PC-3 (cell line): ENCODE data around the gene ULK3. TPM values are rescaled to one million over a fixed set of nuclear protein-coding genes. Genes with fewer than 3 reads are reported as not detected.
A peak's percentile ranks its signal among the peaks of the same experiment; 100 is the strongest.

Experiments
- ATAC-seq: fragments of 200-7000 bp; cut with Tn5 transposase; 2 replicates; pipeline ENCODE4 v1.9.1; 2020; ENCODE audit warnings: mild to moderate bottlenecking, moderate library complexity
- BruUV-seq: library from RNA; stranded (reverse); fragments of 400-500 nt; replicated peaks from 2 replicates; lab custom pipeline; 2021; lab: Mats Ljungman, UMichigan
- CTCF ChIA-PET: fragments of 300-600 bp; sonication (Branson Sonifier 250); formaldehyde crosslinking; loops from one replicate; lab custom pipeline; 2022; ENCODE audit warnings: antibody characterized with exemption; lab: Charles Lee
- POLR2A ChIA-PET: fragments of 300-600 bp; sonication (Branson Sonifier 250); formaldehyde crosslinking; loops from one replicate; lab custom pipeline; 2022; ENCODE audit warnings: antibody characterized with exemption; ENCODE audit not compliant: unreplicated experiment; lab: Charles Lee
- DNase-seq: peaks from one replicate; pipeline ENCODE4 v3.0.0-alpha.2; 2015
- H2AFZ ChIP-seq: fragments of 300-600 bp; sonication (generic); 2 replicates; pipeline ENCODE4 v1.6.0; 2016; ENCODE audit warnings: antibody characterized with exemption, low read length
- H3F3A ChIP-seq: fragments of 300-600 bp; sonication (generic); one replicate; pipeline ENCODE4 v1.6.0; 2017; ENCODE audit warnings: antibody characterized with exemption, low read length, control low read depth, mild to moderate bottlenecking; ENCODE audit not compliant: unreplicated experiment
- H3K27ac ChIP-seq: fragments of 300-600 bp; sonication (generic); 2 replicates; pipeline ENCODE4 v1.5.1; 2016; ENCODE audit warnings: mild to moderate bottlenecking, low read length
- H3K27me3 ChIP-seq: fragments of 300-600 bp; sonication (generic); 2 replicates; pipeline ENCODE4 v1.6.1; 2016; ENCODE audit warnings: low read length, mixed read lengths
- H3K36me3 ChIP-seq: fragments of 300-600 bp; sonication (generic); 2 replicates; pipeline ENCODE4 v1.6.1; 2016; ENCODE audit warnings: low read depth, mixed run types, low read length, mixed read lengths
- H3K4me1 ChIP-seq: fragments of 300-600 bp; sonication (generic); 2 replicates; pipeline ENCODE4 v1.5.1; 2016; ENCODE audit warnings: low read length; ENCODE audit not compliant: insufficient read depth
- H3K4me2 ChIP-seq: fragments of 300-600 bp; sonication (generic); 2 replicates; pipeline ENCODE4 v1.6.0; 2016; ENCODE audit warnings: low read length
- H3K4me3 ChIP-seq: fragments of 300-600 bp; sonication (generic); 2 replicates; pipeline ENCODE4 v1.5.1; 2016; ENCODE audit warnings: mild to moderate bottlenecking, low read length, mixed read lengths
- H3K79me2 ChIP-seq: fragments of 300-600 bp; sonication (generic); 2 replicates; pipeline ENCODE4 v1.6.1; 2017; ENCODE audit warnings: low read length, mixed read lengths
- H3K9ac ChIP-seq: fragments of 300-600 bp; sonication (generic); 2 replicates; pipeline ENCODE4 v1.6.0; 2016; ENCODE audit warnings: mild to moderate bottlenecking, low read length
- H3K9me2 ChIP-seq: fragments of 300-600 bp; sonication (generic); replicated peaks from 2 replicates; pipeline ENCODE4 v1.6.1; 2016; ENCODE audit warnings: mixed run types, low read length, mixed read lengths
- H3K9me3 ChIP-seq: fragments of 300-600 bp; sonication (generic); 2 replicates; pipeline ENCODE4 v1.6.1; 2016; ENCODE audit warnings: low read length, mixed read lengths
- H4K20me1 ChIP-seq: fragments of 300-600 bp; sonication (generic); 2 replicates; pipeline ENCODE4 v1.6.1; 2016; ENCODE audit warnings: low read length, mixed read lengths
- EZH2 ChIP-seq: fragments of 300-600 bp; sonication (generic); IDR thresholded peaks from one replicate; pipeline ENCODE4 v1.6.1; 2017; ENCODE audit warnings: antibody characterized with exemption, mild to moderate bottlenecking, low read length; ENCODE audit not compliant: unreplicated experiment
- EZH2phosphoT487 ChIP-seq: fragments of 300-600 bp; sonication (generic); IDR thresholded peaks from 2 replicates; pipeline ENCODE4 v1.6.1; 2018; ENCODE audit warnings: mild to moderate bottlenecking, antibody characterized with exemption, low read length, borderline replicate concordance
- intact Hi-C: fragments of 100-400 bp; cut with micrococcal nuclease; formaldehyde crosslinking; loops from 2 replicates; pipeline ENCODE4 v1.9.0; 2023
- total RNA-seq: library from RNA; depleted of rRNA; stranded (reverse); fragments of >200 nt; gene quantifications from 2 replicates; pipeline ENCODE4 v1.2.3, GENCODE V29; 2014
- TF ChIP-seq, protein P1 (sequence below): fragments of 300-600 bp; sonication (generic); conservative IDR thresholded peaks from 2 replicates; pipeline ENCODE4 v1.5.1; 2017; ENCODE audit warnings: antibody characterized with exemption, low read depth, mild to moderate bottlenecking, low read length

The ULK3 gene
- total RNA-seq, 1 experiment from 2014 or later = 20.3 TPM

DNA sequence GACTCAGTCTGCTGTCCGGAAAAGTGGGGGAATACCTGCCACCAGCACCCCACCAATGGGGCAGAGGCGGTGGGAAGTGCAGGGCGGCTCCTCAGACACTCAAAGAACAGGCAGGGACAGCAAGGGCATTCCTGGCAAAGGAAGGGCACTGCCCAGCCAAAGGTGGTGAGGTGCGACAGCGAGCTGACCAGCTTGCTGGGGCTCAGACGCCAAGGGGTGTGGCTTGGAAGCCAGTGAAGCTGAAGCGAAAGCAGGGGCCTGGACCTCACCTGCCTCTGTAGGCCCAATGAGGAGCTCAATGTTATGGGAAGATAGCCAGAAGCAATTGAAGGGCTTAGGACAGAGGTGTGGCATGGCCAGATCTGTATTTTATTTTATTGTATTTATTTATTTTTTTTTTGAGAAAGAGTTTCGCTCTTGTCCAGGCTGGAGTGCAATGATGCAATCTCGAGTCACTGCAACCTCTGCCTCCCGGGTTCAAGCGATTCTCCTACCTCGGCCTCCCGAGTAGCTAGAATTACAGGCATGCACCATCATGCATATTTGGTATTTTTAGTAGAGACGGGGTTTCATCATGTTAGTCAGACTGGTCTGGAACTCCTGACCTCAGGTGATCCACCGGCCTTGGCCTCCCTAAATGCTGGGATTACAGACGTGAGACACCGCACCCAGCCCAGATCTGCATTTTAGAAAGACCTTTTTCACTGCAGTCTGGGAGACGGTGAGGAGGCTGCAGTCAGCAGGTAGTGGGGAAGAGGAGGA is 34.7 kb downstream of the ULK3 start:
- H3F3A ChIP-seq = no peaks in the 10 kb centered on the region
- no peaks in the 10 kb centered on the region for H3K9me2 ChIP-seq
- peaks cover 9% of the 10 kb centered on the region; the same call in 1 of the 2 replicates for H3K36me3 ChIP-seq
- H2AFZ ChIP-seq = no peak overlapping the region
- ATAC-seq = peak; percentile 27
- H4K20me1 ChIP-seq = no peaks in the 10 kb centered on the region
- no peak for DNase-seq
- H3K27ac ChIP-seq = no peak overlapping the region
- CTCF ChIA-PET = interaction anchor here (0.7 kb wide), 1 partner anchor 10 kb away, joined by 3 read pairs; no protein-coding TSS in a partner anchor
- no TSS peak for BruUV-seq
- no peak overlapping the region for H3K4me2 ChIP-seq
- no peaks in the 10 kb centered on the region for H3K27me3 ChIP-seq
- H3K79me2 ChIP-seq = no peaks in the 10 kb centered on the region
- H3K4me1 ChIP-seq = peaks cover 3% of the 10 kb centered on the region; the same call in 1 of the 2 replicates
- intact Hi-C loops = no loop called here
- H3K9ac ChIP-seq = no peak overlapping the region
- TF ChIP-seq EZH2phosphoT487 = no peak
- TF ChIP-seq, protein P1, sequence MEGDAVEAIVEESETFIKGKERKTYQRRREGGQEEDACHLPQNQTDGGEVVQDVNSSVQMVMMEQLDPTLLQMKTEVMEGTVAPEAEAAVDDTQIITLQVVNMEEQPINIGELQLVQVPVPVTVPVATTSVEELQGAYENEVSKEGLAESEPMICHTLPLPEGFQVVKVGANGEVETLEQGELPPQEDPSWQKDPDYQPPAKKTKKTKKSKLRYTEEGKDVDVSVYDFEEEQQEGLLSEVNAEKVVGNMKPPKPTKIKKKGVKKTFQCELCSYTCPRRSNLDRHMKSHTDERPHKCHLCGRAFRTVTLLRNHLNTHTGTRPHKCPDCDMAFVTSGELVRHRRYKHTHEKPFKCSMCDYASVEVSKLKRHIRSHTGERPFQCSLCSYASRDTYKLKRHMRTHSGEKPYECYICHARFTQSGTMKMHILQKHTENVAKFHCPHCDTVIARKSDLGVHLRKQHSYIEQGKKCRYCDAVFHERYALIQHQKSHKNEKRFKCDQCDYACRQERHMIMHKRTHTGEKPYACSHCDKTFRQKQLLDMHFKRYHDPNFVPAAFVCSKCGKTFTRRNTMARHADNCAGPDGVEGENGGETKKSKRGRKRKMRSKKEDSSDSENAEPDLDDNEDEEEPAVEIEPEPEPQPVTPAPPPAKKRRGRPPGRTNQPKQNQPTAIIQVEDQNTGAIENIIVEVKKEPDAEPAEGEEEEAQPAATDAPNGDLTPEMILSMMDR = no peak
- no peak for TF ChIP-seq EZH2
- no peak overlapping the region for H3K4me3 ChIP-seq
- POLR2A ChIA-PET = no interaction called here
- no peaks in the 10 kb centered on the region for H3K9me3 ChIP-seq

DNA sequence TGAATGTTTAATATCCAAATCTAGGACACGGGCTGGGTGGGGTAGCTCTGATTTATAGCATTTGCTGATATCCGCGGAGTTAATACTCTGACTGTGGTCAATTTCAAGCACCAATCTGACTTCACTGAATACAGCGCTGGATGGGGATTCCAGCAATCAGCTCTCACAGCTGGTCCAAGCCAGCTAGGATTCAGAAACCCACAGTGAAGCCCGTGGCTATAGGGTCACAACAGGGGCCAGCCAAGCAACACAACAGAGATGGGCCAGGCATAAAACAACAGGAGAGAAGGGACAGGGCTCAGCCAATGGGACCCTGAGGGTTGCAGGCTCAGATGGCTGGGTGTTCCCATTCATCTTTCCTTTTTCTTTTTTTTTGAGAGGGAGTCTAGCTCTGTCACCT is 35.7 kb downstream of the ULK3 start:
- intact Hi-C loops = no loop called here
- no peak for ATAC-seq
- H3K79me2 ChIP-seq = no peaks in the 10 kb centered on the region

DNA sequence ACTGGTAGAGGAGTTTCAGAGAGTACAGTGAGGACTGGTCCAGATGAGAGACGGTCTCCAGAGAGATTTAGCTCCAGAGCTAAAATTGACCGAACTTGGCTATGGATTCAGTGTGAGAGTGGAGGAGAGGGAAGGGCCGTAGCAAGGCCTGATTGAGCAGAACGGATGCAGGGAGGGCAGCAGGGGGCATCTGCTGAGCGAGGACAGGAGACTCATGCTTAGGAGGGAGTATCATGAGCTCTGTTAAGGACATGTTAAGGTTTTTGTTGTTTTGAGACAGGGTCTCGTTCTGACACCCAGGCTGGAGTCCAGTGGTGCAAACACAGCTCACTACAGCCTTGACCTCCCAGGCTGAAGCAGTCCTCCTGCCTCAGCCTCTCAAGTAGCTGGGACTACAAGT is 38.0 kb downstream of the ULK3 start:
- no peak for DNase-seq
- no peaks in the 10 kb centered on the region for H3F3A ChIP-seq
- no peaks in the 10 kb centered on the region for H3K27me3 ChIP-seq
- no peak overlapping the region for H3K4me2 ChIP-seq
- BruUV-seq = no TSS peak
- intact Hi-C loops = no loop called here
- H3K9me2 ChIP-seq = no peaks in the 10 kb centered on the region
- H3K4me3 ChIP-seq = no peak overlapping the region
- H2AFZ ChIP-seq = no peak overlapping the region
- H3K79me2 ChIP-seq = no peaks in the 10 kb centered on the region
- H3K27ac ChIP-seq = no peak overlapping the region
- H3K36me3 ChIP-seq = peaks cover 32% of the 10 kb centered on the region
- no peaks in the 10 kb centered on the region for H3K9me3 ChIP-seq
- TF ChIP-seq, protein P1 = no peak
- TF ChIP-seq EZH2 = no peak
- TF ChIP-seq EZH2phosphoT487 = no peak
- no peak for ATAC-seq
- ChIA-PET POLR2A (interaction anchor here (0.6 kb wide), 1 partner anchor 344 kb away, joined by 3 read pairs; no protein-coding TSS in a partner anchor), CTCF (no interaction called here)
- peaks cover 3% of the 10 kb centered on the region; the same call in 1 of the 2 replicates for H3K4me1 ChIP-seq
- H3K9ac ChIP-seq = no peak overlapping the region
- no peaks in the 10 kb centered on the region for H4K20me1 ChIP-seq

More for the DNA sequence above, 35.7 kb downstream of the ULK3 start:
- Histone ChIP-seq H4K20me1 (no peaks in the 10 kb centered on the region), H3K27me3 (no peaks in the 10 kb centered on the region), H3K27ac (no peak overlapping the region), H3K9me3 (no peaks in the 10 kb centered on the region), H3K4me1 (peaks cover 3% of the 10 kb centered on the region; the same call in 1 of the 2 replicates), H3K9me2 (no peaks in the 10 kb centered on the region), H3K9ac (no peak overlapping the region), H3K36me3 (peaks cover 13% of the 10 kb centered on the region; the same call in 1 of the 2 replicates), H3K4me3 (no peak overlapping the region), H3K4me2 (no peak overlapping the region), H3F3A (no peaks in the 10 kb centered on the region), H2AFZ (no peak overlapping the region)
- ChIA-PET POLR2A (no interaction called here), CTCF (no interaction called here)
- no peak for TF ChIP-seq EZH2
- TF ChIP-seq EZH2phosphoT487 = no peak
- no peak for DNase-seq
- no TSS peak for BruUV-seq
